ENCODE data around the gene HHEX.

- TF ChIP-seq CTCF (IDR thresholded peaks at IDR 0.05) (no peak), ZFX (IDR thresholded peaks at IDR 0.05; ENCODE audit: borderline replicate concordance) (no peak)
Measured at GRCh38 chr10:92677708-92678107, 12.0 kb upstream of the HHEX start.

Data from 22Rv1 (cell line).